CD4-positive, alpha-beta T cell treated with Interleukin-6 for 4 hours (primary cell): ENCODE results near the gene POLR3H.

ENCODE experiments used
- DNase-seq: peaks from one replicate; pipeline ENCODE4 v3.0.0-alpha.2; 2020; ENCODE audit warnings: mixed read lengths

The POLR3H gene

DNA sequence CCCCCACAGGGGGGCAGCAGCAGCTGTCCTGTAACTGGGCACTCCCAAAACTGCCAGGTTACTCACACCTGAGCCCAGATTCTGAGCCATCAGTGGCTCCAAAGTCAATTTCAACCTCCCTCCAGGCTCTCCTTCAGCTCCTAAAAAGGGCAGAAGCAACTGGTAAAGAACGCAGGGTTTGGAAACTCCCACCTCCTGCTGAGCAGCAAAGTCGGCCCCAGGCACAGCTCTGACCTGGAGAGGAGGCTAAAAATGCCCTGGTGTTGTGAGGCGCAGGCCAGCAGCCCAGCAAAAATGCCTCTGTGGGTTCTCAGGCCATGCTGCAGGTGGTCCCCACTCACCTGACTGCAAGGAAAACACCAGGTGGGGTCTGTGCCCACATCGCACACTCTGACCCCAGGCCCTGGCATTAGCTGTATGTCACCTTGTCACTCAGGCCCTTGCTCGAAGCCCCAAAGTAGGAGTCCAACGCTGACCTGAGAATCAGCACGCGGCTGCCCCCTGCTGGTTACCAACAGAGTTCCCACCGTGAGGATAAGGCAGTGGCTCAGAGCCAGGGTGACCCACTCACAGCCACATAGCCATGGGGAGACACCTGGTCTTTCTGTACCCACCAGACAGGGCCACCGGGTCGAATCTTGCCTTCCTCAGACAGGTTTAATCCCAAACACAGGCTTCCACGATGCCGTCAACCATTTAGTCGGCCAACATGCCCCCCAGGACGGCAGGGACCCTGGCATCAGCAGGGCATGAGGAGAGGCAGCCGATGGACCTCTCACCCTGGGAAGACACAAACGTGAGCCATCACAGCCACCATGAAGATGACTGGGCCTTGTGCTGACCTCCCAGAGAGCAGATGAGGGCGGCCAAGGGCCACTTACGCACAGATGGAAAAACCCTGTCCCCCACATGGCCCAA is 11.1 kb downstream of the POLR3H start:
- DNase-seq, result peak; percentile 75

DNA sequence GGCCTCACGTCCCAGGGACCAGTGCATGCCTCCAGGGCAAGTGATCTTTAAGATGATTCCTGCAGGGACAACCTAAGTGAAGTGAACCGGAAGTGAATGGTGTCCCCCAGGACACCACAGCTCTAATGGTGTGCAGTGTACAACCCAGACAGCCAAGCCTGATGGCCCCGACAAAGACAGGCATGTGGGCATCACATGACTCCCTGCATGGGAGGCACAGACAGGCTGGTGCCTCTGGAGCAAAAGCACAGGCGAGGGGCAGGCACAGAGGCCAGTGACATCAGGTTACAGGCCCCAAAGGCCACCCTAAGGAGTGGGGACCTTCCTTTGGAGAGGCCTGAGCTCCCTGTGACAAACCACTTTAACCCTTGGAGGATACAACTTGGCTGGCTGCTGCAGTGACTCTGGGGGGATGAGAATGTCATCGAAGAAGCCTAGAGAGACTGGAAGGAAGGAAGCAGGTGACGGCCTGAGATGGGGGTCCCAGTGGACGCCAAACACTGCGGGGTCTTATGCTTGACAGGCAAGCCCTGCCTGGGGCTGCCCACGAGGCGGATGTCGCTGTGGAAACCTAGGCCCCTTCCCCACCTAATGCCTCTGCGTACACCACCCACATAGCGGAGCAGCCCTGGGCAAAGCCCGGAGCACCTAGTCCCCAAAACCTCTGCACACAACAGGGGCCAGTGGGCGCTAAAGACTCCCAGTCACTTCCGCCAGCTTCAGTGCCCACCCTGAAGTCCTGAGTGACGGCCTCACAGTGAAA is 12.4 kb downstream of the POLR3H start:
- DNase-seq, result no peak

DNA sequence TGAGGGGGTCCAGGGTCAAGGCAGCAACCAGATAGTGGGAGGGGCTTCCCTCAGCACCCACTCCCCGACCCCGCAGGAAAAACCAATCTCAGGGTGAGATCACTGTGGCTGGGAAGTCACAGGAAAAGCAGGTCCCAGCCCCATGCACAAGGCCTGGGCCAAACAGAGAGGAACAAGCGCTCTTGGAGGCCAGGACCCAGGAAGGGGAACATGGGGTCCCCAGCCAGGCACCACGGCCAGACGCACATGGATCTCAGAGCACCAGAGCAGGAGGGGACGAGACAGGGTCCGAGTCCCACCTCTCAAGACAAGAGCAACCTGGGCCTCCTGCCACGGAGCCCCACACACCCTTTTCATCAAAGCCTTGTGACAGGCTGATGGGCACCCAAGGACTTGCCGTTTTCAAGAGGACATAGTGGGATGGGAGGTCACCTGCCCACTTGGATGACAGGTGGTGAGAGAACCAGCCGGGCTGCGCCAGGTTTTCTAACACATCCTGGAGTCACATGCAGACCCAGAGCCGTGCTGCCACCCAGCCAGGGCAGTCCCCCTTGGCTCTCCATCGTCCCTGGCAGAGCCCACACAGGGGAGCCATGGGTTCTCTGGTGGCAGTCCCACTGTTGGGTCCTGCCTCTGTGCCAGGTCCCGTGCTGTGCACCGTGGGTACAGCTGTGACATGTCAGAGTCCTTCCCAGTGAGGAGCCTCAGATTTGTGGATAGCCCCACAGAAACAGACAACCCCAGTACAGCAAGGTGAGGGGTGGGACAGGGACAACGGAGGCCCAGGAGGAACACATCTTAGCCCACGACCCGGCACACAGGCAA is 13.2 kb downstream of the POLR3H start:
- DNase-seq, result no peak

DNA sequence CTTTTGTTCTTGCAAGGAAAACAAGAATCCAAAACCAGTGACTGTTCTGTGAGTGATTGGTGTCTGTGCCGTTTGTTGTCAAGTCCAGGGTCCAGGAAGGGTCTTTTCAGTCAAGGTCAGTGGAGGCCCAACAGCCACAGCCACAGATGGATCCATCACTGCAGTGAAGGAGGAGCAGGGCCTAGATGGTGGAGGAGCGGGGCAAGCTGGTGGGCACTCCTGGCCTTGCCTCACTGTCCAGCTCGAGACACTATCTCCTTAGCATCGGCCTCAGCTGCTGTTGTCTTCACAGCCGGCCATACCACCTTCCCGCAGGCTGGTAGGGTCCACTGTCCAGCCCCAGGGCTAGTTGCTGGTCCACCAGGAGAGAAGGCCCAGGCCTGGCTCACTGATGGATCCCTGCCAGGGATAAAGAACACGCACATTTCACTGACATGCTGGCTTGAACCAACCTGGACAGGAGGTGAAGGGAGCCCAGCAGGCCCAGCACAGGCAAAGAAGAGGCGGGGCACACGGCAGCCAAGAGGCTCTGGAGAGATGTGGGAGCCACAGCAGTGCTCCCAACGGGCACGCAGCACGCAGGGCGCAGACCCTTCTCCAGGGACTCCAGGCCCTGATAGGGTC is 15.2 kb downstream of the POLR3H start:
- no peak for DNase-seq

DNA sequence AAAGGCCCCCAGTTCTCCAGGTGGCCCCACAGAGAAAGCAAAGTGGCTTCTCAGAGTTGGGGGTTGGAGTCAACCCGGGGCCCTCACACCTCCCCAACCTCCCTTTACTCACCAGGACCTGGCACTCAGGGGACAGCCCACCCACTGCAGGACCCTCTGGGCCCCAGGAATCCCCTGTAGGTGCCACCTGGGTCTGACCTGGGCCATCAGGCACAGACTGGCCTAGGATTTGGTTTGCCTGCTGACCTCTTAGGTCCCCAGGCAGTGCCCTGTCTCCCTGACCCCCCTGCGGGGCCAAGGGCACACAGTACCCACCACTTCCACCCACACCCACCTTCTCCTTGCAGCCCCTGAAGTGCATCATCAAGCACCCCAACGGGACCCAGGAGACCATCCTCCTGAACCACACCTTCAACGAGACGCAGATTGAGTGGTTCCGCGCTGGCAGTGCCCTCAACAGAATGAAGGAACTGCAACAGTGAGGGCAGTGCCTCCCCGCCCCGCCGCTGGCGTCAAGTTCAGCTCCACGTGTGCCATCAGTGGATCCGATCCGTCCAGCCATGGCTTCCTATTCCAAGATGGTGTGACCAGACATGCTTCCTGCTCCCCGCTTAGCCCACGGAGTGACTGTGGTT is 16.0 kb downstream of the POLR3H start:
- no peak for DNase-seq

DNA sequence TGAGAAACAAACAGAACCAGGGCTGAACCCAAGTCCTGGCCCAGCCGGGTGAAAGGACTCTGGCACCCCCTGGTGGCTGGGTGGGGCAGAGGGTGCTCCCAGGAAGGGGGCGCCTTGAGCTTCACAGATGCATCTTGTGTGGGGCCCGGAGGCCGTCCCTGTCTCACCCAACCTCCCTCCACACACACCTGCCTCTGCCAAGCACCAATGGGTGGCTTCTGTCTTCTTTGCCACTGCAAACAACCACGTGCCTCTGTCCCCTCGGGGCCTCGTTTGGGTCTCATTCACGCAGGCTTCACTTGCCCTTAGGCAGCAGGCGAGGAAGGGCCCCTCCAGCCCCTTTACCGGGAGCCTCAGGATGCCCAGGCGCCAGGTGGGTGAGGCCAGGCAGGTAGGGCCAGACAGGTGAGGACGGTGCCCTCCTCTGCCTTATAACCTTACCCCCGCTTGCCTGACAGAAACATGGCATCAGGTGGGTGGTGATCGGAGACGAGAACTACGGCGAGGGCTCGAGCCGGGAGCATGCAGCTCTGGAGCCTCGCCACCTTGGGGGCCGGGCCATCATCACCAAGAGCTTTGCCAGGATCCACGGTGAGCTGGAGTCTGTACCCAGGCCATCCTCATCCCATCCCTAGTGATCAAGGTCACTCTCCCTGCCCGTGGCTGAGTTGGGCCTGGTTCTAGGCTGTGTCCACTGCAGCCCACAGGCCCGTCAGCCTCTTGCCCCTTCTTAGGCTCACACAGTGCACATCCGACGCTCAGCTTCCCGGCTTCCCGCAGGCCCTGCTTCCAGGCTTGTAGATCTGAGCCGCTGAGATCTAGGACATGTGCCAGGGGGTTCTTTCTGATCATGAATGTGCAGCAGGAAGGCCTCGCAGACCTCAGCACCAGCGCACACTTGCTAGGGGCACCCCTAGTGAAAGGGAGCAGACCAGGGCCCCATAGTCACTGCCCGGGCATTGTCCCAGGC is 17.2 kb downstream of the POLR3H start:
- DNase-seq, result peak; percentile 72

DNA sequence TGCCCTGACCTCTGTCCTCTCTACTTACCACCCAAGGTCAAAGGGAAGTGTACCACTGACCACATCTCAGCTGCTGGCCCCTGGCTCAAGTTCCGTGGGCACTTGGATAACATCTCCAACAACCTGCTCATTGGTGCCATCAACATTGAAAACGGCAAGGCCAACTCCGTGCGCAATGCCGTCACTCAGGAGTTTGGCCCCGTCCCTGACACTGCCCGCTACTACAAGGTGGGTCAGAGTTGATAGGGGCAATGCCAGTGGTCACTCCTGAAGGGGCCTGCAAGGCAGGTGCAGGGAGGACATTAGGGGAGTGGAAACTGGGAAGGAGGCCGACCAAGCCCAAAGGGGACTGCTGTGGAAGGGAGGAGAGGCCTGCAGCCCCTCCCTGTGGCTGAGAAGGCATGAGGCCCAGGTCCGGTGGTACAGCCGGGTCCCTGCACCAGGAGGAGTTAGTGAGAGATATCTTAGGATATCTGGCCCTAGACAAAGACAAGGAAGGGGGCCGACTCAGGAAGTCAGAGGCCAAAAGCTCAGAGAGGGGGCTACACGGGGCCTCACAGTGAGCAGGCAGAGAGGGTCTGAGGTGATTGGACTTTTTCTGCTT is 17.9 kb downstream of the POLR3H start:
- no peak for DNase-seq

DNA sequence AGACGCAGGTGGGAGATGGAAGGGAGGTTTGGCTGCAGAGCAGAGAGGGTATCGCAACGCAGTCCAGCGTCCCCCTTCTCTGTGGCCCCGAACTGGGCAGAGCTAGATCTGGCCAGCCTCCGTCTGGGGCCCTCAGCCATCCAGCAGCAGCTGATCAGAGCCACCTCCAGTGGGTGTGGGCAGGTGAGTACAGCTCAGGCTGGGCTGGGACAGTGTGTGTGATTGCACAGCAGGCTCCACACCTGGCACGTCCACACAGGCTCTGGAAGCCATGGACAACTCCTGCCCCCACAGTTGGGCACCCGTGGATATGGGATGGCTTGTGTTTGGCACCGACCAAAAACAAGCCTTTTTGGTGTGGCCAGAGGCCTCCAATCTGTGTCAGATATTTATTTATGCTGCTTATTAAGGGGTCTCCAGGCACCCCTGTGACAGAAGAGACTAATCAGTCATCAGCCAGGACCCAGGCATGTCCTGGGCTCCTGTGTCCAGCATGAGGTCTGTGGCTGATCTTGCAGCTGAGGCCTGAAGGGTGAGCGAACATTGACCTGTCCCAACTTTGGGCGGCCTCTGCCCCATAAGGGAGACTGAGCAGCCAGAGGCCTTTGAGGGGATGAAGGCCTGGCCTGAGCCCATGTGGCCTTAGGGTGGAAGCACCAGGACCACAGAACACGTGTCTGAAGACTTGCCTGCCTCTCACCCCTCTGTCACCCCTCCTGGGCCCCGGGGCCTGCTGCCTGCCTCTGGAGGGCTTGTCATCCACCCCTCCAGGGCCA is 18.6 kb downstream of the POLR3H start:
- DNase-seq, result no peak

DNA sequence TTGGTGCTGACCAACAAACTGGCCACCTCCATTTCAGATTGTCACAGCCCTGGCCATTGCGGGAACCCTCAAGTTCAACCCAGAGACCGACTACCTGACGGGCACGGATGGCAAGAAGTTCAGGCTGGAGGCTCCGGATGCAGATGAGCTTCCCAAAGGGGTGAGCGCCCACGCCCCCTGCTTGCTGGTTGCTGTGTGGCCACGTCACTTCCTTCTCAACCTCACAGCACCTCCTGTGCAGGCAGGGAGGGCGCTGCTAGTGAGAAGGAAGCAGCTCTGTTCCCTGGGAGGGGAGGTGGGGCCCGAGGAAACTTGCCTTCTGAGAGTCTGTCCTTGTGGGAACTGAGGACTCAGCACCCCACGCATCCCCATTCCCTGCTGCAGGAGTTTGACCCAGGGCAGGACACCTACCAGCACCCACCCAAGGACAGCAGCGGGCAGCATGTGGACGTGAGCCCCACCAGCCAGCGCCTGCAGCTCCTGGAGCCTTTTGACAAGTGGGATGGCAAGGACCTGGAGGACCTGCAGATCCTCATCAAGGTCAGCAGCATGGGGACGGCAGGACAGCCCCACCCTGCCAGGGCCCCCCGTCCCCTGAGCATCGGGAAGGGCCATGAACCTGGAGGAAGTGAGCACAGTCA is 19.3 kb downstream of the POLR3H start:
- DNase-seq, result peak; percentile 82

DNA sequence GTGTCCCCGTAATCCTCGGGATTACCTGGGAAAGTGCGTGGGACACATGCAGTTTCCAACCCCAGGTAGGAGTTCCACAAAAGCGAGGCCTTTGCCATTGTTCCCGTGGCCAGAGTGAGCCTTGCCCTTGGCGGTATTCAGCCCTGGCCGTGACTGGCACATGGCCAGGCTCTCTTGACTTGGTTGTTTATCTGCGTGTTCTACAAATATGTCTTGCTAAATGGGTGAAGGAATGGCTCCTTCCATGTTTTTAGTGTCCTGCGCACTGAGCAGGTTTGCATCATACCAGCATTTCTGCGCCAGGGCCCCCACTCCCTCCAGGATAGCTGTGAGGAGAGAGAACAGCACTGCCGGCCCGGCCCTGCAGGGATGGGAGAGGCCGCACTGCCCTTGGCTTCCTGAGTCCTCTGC is 20.0 kb downstream of the POLR3H start:
- DNase-seq, result no peak

DNA sequence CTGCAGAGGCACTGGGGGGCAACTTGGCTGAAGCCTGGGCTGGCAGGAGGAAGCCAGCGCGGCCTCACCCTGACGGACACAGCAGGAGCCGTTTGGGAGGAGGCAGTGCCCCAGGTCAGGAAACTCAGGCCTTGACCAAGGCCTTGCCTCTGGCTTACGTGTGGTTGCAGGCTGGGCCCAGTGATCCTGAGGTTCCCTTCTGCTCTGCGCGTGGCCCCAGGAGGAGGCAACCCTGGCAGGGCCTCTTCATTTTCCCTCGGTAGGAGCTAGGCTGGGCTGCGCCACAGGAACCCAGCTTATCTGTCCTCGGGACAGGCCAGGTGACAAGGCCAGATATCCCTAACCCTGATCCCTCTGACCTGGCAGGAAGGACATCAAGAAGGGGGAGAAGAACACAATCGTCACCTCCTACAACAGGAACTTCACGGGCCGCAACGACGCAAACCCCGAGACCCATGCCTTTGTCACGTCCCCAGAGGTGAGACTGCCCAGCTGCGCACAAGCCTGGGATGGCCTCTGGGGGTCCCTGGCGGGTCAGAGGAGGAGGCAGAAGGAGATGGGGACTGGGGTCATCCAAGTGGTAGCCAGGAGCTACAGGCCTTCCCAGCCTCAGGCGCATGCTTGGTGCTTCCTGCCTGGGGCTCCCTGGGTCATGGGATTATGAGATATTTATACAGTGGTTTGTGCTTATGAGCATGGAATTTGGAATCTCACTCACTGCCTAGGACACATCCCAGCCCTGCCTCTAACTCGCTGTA is 20.6 kb downstream of the POLR3H start:
- no peak for DNase-seq

DNA sequence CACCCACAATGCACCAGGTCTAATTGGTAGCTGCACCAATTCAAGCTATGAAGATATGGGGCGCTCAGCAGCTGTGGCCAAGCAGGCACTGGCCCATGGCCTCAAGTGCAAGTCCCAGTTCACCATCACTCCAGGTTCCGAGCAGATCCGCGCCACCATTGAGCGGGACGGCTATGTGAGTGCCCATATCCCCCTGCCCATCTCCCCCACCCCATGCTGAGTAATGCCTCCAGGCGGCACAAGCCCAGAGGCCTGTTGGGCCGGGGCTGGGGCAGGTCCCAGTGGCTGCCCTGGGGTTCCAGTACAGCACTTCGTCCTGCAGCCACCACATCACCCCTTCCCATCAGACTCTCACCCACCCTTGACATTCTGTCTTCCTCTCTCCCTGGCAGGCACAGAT is 21.5 kb downstream of the POLR3H start:
- DNase-seq, result no peak

DNA sequence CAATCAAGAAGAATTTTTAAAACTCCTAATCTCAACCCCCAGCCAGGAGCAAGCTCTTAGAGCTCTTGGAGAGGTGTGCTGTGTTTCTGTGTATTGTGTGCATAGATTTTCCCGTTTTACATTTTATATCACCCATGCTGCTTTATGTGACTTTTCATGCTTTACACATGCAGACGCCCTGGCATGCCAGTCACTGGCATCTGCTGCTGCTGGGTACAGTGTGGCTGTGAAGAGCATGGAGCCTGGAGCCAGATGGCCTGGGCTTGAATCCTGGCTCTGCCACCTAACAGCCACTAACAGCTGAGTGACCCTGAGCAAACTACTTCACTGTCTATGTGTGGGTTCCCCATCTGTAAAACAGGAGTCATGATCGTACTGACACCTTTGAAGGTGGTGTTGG is 23.1 kb downstream of the POLR3H start:
- DNase-seq, result no peak

DNA sequence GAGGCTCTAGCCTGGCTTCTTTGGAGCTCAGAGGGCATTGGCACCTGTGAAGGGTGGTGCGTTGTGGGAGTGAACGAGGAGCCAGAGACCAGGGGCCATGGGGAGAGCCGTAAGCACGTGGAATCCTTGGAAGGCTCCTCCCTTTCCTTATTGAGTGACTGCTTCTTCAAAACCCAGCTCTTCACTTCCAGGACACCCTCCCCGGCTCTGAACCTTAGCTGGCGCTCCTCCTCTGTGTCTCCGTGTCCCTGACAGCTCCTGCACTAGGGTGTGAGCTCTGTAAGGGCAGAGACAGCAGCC is 26.3 kb downstream of the POLR3H start:
- DNase-seq, result no peak

DNA sequence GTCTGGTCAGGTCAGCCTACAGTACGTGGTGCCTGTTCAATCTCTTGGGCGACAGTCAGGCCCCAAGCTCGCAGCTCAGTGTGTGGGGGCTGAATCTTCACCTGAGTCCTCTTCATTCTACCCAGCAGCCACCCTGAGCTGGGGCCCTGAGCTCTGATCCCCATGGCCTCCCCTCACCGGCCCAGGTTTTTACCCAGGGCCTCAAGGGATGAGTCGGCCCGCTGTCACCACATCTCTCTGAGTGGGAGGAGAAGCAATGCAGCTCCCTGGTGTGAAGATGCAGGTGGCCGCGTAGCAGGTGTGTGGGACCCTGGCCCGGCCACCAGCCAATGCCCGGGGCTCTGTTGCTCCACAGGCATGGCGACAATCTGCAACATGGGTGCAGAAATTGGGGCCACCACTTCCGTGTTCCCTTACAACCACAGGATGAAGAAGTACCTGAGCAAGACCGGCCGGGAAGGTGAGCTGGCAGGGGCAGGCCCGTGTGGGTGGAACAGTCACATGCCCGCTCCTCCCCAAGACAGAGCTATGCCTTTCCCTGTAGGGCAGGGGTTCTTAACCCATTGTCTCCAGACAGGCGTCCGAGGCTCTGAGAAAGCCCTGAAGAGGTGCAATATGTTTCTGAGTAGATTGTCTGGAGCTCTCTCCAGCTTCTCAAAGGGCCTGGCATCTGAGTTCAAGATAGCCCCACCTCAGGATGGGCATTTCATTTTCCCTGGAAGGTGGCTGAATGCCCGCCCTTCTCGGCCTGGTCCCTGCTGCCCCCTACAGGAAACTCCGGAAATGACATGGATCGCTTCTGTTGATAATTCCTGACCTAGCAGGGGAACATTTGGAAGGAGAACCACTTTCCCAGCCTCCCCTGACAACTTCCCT is 26.9 kb downstream of the POLR3H start:
- DNase-seq, result peak; percentile 54

DNA sequence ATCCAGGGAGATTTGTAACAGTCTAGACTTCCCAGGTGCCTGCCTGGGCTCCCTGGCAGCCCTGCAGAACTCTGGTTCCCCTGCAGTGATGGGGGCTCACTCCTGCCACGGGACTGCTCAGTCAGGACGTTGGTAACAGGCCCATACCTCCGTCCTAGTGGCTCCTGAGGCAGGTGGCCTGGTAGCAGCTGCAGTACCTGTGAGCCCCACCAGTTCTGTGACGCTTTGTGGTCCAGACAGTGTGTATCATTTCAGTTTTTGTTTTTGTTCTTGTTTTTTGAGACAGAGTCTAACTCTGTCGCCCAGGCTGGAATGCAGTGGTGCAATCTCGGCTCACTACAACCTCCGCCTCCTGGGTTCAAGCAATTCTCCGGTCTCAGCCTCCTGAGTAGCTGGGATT is 27.8 kb downstream of the POLR3H start:
- no peak for DNase-seq

DNA sequence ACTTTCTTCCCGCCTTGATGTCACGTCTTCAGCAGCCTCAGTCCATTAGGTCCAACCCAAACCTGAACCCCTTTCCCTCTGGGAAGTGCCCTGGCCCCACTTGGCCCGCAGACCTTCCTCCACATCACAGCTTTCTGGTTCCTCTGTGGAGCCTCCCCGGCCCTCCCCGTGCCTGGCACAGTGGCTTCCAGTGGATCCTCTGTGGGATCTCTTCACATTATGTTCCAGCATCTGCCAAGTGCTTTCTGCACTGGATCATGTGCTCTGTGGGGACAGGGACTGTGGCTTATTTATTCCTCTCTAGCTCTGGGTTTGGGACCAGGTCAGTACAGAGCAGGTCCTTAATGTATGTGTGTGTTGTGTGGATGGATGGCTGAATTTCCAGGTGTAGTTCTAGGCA is 30.9 kb downstream of the POLR3H start:
- DNase-seq, result no peak
